ENCODE measurements around the gene GFOD2.

- TF ChIP-seq CTCF (IDR thresholded peaks at IDR 0.05), result peak; percentile 71 to 85 (median 76)
- no peak for TF ChIP-seq POLR2A (IDR thresholded peaks at IDR 0.05)
Observed at GRCh38 chr16:67667817-67668494, 51.2 kb downstream of the GFOD2 start.
